Tongue (tissue), 3 donors: ENCODE measurements around the gene PARG. TPM values are rescaled to one million over a fixed set of nuclear protein-coding genes. Genes with fewer than 3 reads are reported as not detected.
"Not testable (repeated sequence)": the region's sequence is repeated elsewhere in the genome, so short reads cannot be mapped to it uniquely, and the experiment has no call there.

Experiments used
- DNase-seq: peaks from one replicate; pipeline ENCODE4 v3.0.0-alpha.2; 2015
- small RNA-seq: library from RNA; depleted of rRNA; stranded (forward); fragments of <200 nt; gene quantifications from one replicate; pipeline ENCODE3, GENCODE V24; 2014; ENCODE audit warnings: low replicate concordance
- total RNA-seq: library from RNA; depleted of rRNA; stranded (reverse); fragments of >200 nt; gene quantifications from one replicate; pipeline ENCODE4 v1.2.3, GENCODE V29; 2014

PARG gene
- total RNA-seq, 1 donor from 2014 or later = 44.0 TPM

- no peak for DNase-seq
Observed at GRCh38 chr10:49827297-49827696, 114.5 kb downstream of the PARG start.

GRCh38 chr10:49819234-49819958 is 122.4 kb downstream of the PARG start:
- no peak for DNase-seq

- no peak for DNase-seq
Observed at GRCh38 chr10:49817845-49818244, 124.0 kb downstream of the PARG start.

GRCh38 chr10:49803988-49804387 is 137.8 kb downstream of the PARG start:
- no peak for DNase-seq

- DNase-seq = no peak
Observed at GRCh38 chr10:49798275-49798674, 143.6 kb downstream of the PARG start.

GRCh38 chr10:49791100-49791499 is 150.7 kb downstream of the PARG start:
- DNase-seq = no peak

- DNase-seq = no peak
Observed at GRCh38 chr10:49784681-49785080, 157.1 kb downstream of the PARG start.

- DNase-seq = no peak
Observed at GRCh38 chr10:49783645-49784044, 158.2 kb downstream of the PARG start.

GRCh38 chr10:49781247-49781646 is 160.6 kb downstream of the PARG start:
- no peak for DNase-seq

- DNase-seq = no peak
Observed at GRCh38 chr10:49778197-49778596, 163.6 kb downstream of the PARG start.

- DNase-seq = no peak
Observed at GRCh38 chr10:49776851-49777250, 165.0 kb downstream of the PARG start.

- DNase-seq = no peak
Observed at GRCh38 chr10:49775014-49775413, 166.8 kb downstream of the PARG start.

- DNase-seq = not testable (repeated sequence)
Observed at GRCh38 chr10:49772944-49773343, 168.9 kb downstream of the PARG start.

GRCh38 chr10:49771046-49771445 is 170.8 kb downstream of the PARG start:
- not testable (repeated sequence) for DNase-seq

- DNase-seq = no peak
Observed at GRCh38 chr10:49769692-49770091, 172.1 kb downstream of the PARG start.

- no peak for DNase-seq
Observed at GRCh38 chr10:49768731-49769130, 173.1 kb downstream of the PARG start.

- DNase-seq = no peak
Observed at GRCh38 chr10:49768329-49768728, 173.5 kb downstream of the PARG start.

Small RNAs within 50 kb of the gene (small RNA-seq; reads per million reads assigned to genes)
- gene RNA5SP317 = not detected
- gene SNORA74C-2 = not detected

Other genes starting within 250 kb of the PARG start
- 1.4 TPM for gene OGDHL, start 179.7 kb downstream of the PARG start, total RNA-seq
- gene TIMM23B, start within 50 bp of the PARG start, total RNA-seq = 24.3 TPM
- 4.3 TPM for gene AGAP6, start 46.4 kb upstream of the PARG start, total RNA-seq
- gene WASHC2A, start 125.9 kb upstream of the PARG start, total RNA-seq = 52.6 TPM